Tibial nerve (tissue), 4 donors: ENCODE measurements around the gene NPHP4. TPM values are rescaled to one million over a fixed set of nuclear protein-coding genes. Genes with fewer than 3 reads are reported as not detected.

Experiments used
- DNase-seq, 2 donors: peaks; one replicate each; pipeline ENCODE4 v3.0.0-alpha.2; 2019; ENCODE audit warnings: low spot score in 2 of 2
- H3K27ac ChIP-seq, 4 donors: fragments of 200-600 bp; sonication (generic) in 3 of 4; one replicate each; pipeline ENCODE4 v1.5.1; 2017 to 2019; ENCODE audit warnings: mild to moderate bottlenecking in 1 of 4
- H3K27me3 ChIP-seq, 2 donors: fragments of 200-600 bp; sonication (generic) in 1 of 2; one replicate each; pipeline versions ENCODE4 v1.5.1 to v1.6.0; 2017 to 2019
- H3K36me3 ChIP-seq, 3 donors: fragments of 200-600 bp; sonication (generic); one replicate each; pipeline ENCODE4 v1.5.1; 2018 to 2019
- H3K4me1 ChIP-seq, 4 donors: fragments of 200-600 bp; sonication (generic) in 3 of 4; one replicate each; pipeline ENCODE4 v1.5.1; 2017 to 2019
- H3K4me3 ChIP-seq, 4 donors: fragments of 200-600 bp; sonication (generic) in 3 of 4; one replicate each; pipeline ENCODE4 v1.5.1; 2017 to 2019; ENCODE audit warnings: mild to moderate bottlenecking in 1 of 4, moderate library complexity in 1 of 4
- H3K9me3 ChIP-seq, 4 donors: fragments of 200-600 bp; sonication (generic) in 3 of 4; one replicate each; pipeline ENCODE4 v1.5.1; 2017 to 2019
- CTCF ChIP-seq, 5 experiments: fragments of 200-600 bp in 3 of 5; fragments of 450-650 bp in 2 of 5; sonication (generic) in 3 of 5; IDR thresholded peaks; one replicate each; pipeline ENCODE4 v1.5.1; 2016 to 2019; ENCODE audit warnings: antibody characterized with exemption in 5 of 5, mild to moderate bottlenecking in 3 of 5, moderate library complexity in 2 of 5
- EP300 ChIP-seq, 2 donors: sonication (generic); formaldehyde crosslinking; IDR thresholded peaks; one replicate each; pipeline ENCODE4 v1.6.1; 2017; ENCODE audit warnings: antibody characterized with exemption in 2 of 2, mild to moderate bottlenecking in 1 of 2
- POLR2A ChIP-seq, 2 donors: fragments of 450-650 bp; IDR thresholded peaks; one replicate each; pipeline ENCODE4 v1.6.1; 2017; ENCODE audit warnings: antibody characterized with exemption in 2 of 2, mild to moderate bottlenecking in 2 of 2, moderate library complexity in 2 of 2
- WGBS, 2 donors: methylation state at CpG; one replicate each; pipeline ENCODE4 v1.1.5; 2018; 5-methylcytosine and 5-hydroxymethylcytosine counted together
- total RNA-seq, 4 donors: library from RNA; depleted of rRNA; stranded (reverse); fragments of >200 nt; gene quantifications; one replicate each; pipeline ENCODE4 v1.1.0, GENCODE V29; 2016

NPHP4 gene
- total RNA-seq, 4 donors from 2014 or later = 14.7 to 34.5 (median 28.0) TPM

- no peaks in the 10 kb centered on the region for H3K36me3 ChIP-seq
- H3K9me3 ChIP-seq = no peaks in the 10 kb centered on the region
- no peak overlapping the region for H3K4me3 ChIP-seq
- DNase-seq = no peak
- 36 to 53% methylated on average over 7 to 8 of the region's 8 CpGs for WGBS, 2 donors
- no peak overlapping the region for H3K27ac ChIP-seq
- no peaks in the 10 kb centered on the region for H3K4me1 ChIP-seq
- no peak for TF ChIP-seq CTCF (IDR thresholded peaks at IDR 0.05)
- TF ChIP-seq EP300 (IDR thresholded peaks at IDR 0.05) = no peak
- no peak for TF ChIP-seq POLR2A (IDR thresholded peaks at IDR 0.05)
- no peaks in the 10 kb centered on the region for H3K27me3 ChIP-seq
Measured at GRCh38 chr1:5850503-5850902, 141.7 kb downstream of the NPHP4 start.

GRCh38 chr1:5849550-5849949, 142.7 kb downstream of the NPHP4 start:
- Histone ChIP-seq H3K4me1 (no peaks in the 10 kb centered on the region), H3K4me3 (no peak overlapping the region), H3K9me3 (no peaks in the 10 kb centered on the region), H3K27ac (no peak overlapping the region), H3K36me3 (no peaks in the 10 kb centered on the region), H3K27me3 (no peaks in the 10 kb centered on the region)
- DNase-seq = no peak
- TF ChIP-seq EP300 (IDR thresholded peaks at IDR 0.05) = no peak
- TF ChIP-seq POLR2A (IDR thresholded peaks at IDR 0.05) = no peak
- TF ChIP-seq CTCF (IDR thresholded peaks at IDR 0.05) = no peak
- WGBS, 2 donors = 70 to 79% methylated on average over 4 of the region's 4 CpGs

- Histone ChIP-seq H3K27ac (no peak overlapping the region), H3K4me1 (no peaks in the 10 kb centered on the region), H3K4me3 (no peak overlapping the region), H3K27me3 (no peaks in the 10 kb centered on the region), H3K9me3 (no peaks in the 10 kb centered on the region), H3K36me3 (no peaks in the 10 kb centered on the region)
- no peak for TF ChIP-seq POLR2A (IDR thresholded peaks at IDR 0.05)
- no peak for TF ChIP-seq CTCF (IDR thresholded peaks at IDR 0.05)
- TF ChIP-seq EP300 (IDR thresholded peaks at IDR 0.05) = no peak
- DNase-seq = no peak
- 29 to 34% methylated on average over 24 to 27 of the region's 27 CpGs for WGBS, 2 donors
Measured at GRCh38 chr1:5847013-5847659, 145.1 kb downstream of the NPHP4 start.

DNA sequence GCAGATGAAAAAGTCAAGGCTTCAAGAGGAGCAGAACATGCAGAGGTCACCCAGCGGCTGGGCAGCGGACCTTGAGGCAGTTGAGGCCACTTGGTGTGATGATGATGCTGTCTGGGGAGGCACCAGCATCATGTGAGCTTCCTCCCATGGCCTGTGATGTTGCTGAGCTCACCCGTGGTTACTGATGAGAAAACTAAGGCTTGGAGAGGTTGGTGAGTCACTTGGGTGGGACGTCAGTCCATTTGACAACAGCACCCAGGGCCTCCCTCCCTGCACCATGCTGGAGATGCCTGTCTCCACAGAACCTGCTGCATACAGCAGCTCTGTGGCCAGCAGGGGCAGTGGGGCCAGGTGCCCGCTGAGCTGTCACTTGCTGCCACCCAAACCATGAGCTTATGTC, 146.8 kb downstream of the NPHP4 start:
- Histone ChIP-seq H3K27ac (no peak overlapping the region), H3K4me1 (no peaks in the 10 kb centered on the region), H3K9me3 (no peaks in the 10 kb centered on the region), H3K36me3 (no peaks in the 10 kb centered on the region), H3K4me3 (no peak overlapping the region), H3K27me3 (peaks cover 0 to 3% of the 10 kb centered on the region in 2 donors)
- TF ChIP-seq POLR2A (IDR thresholded peaks at IDR 0.05) (no peak), CTCF (IDR thresholded peaks at IDR 0.05) (no peak), EP300 (IDR thresholded peaks at IDR 0.05) (no peak)
- no peak for DNase-seq
- WGBS, 2 donors = 78 to 86% methylated on average over 3 to 5 of the region's 5 CpGs

- Histone ChIP-seq H3K27me3 (peaks cover 0 to 3% of the 10 kb centered on the region in 2 donors), H3K27ac (no peak overlapping the region), H3K4me1 (no peaks in the 10 kb centered on the region), H3K36me3 (no peaks in the 10 kb centered on the region), H3K9me3 (no peaks in the 10 kb centered on the region), H3K4me3 (no peak overlapping the region)
- TF ChIP-seq EP300 (IDR thresholded peaks at IDR 0.05) (no peak), CTCF (IDR thresholded peaks at IDR 0.05) (no peak), POLR2A (IDR thresholded peaks at IDR 0.05) (no peak)
- 81 to 85% methylated on average over 14 of the region's 14 CpGs for WGBS, 2 donors
- DNase-seq = no peak
Measured at GRCh38 chr1:5844442-5844841, 147.8 kb downstream of the NPHP4 start.
